Prostate gland (tissue), 2 donors: ENCODE results near the gene HSD11B1L. TPM values are rescaled to one million over a fixed set of nuclear protein-coding genes. Genes with fewer than 3 reads are reported as not detected.
"Not testable (repeated sequence)": the region's sequence is repeated elsewhere in the genome, so short reads cannot be mapped to it uniquely, and the experiment has no call there.

Experiments
- DNase-seq: peaks from one replicate; pipeline ENCODE4 v3.0.0-alpha.2; 2019; ENCODE audit warnings: low spot score
- H3K27ac ChIP-seq, 2 donors: fragments of 200-600 bp; sonication (generic); 2 replicates each; pipeline ENCODE4 v1.5.1; 2017 to 2019
- H3K27me3 ChIP-seq: fragments of 200-600 bp; sonication (generic); replicated peaks from 2 replicates; pipeline ENCODE4 v1.5.1; 2019; ENCODE audit not compliant: insufficient read depth
- H3K36me3 ChIP-seq, 2 donors: fragments of 200-600 bp; sonication (generic); 1 replicate in 1 of 2; 2 replicates in 1 of 2; pipeline versions ENCODE4 v1.5.1 to v1.8.1; 2017 to 2019
- H3K4me1 ChIP-seq: fragments of 200-600 bp; sonication (generic); replicated peaks from 2 replicates; pipeline ENCODE4 v1.5.1; 2019
- H3K4me3 ChIP-seq, 2 donors: fragments of 200-600 bp; sonication (generic); 2 replicates each; pipeline ENCODE4 v1.5.1; 2017 to 2019
- H3K9me3 ChIP-seq: fragments of 200-600 bp; sonication (generic); 2 replicates; pipeline ENCODE4 v1.5.1; 2017
- CTCF ChIP-seq, 4 experiments: fragments of 200-600 bp in 2 of 4; fragments of 450-650 bp in 2 of 4; sonication (generic) in 2 of 4; IDR thresholded peaks; 1 replicate in 3 of 4; 2 replicates in 1 of 4; pipeline ENCODE4 v1.5.1; 2016 to 2019; ENCODE audit warnings: antibody characterized with exemption in 4 of 4, mild to moderate bottlenecking in 2 of 4, moderate library complexity in 2 of 4
- POLR2A ChIP-seq: fragments of 450-650 bp; IDR thresholded peaks from one replicate; pipeline ENCODE4 v1.6.1; 2016; ENCODE audit warnings: antibody characterized with exemption, mild to moderate bottlenecking
- POLR2AphosphoS5 ChIP-seq: sonication (generic); formaldehyde crosslinking; IDR thresholded peaks from one replicate; pipeline ENCODE4 v1.6.1; 2017; ENCODE audit warnings: antibody characterized with exemption
- WGBS: methylation state at CpG from one replicate; pipeline ENCODE4 v1.1.5; 2018; 5-methylcytosine and 5-hydroxymethylcytosine counted together
- intact Hi-C: fragments of 100-400 bp; cut with DNase I; formaldehyde crosslinking; loops from one replicate; pipeline ENCODE4 v1.14.2; 2022
- total RNA-seq, 2 donors: library from RNA; depleted of rRNA; stranded (reverse); fragments of >200 nt; gene quantifications; one replicate each; pipeline ENCODE4 v1.1.0, GENCODE V29; 2016

Gene HSD11B1L
- total RNA-seq, 2 donors from 2014 or later, result 15.6 to 17.9 TPM

- intact Hi-C loops, result no loop called here
- H3K27ac ChIP-seq, result no peak overlapping the region
- peaks cover 7 to 34% of the 10 kb centered on the region in 2 donors for H3K36me3 ChIP-seq
- H3K4me1 ChIP-seq, result no peaks in the 10 kb centered on the region
- WGBS, result 87% methylated on average over 35 of the region's 38 CpGs
- no peaks in the 10 kb centered on the region for H3K27me3 ChIP-seq
- DNase-seq, result no peak
- TF ChIP-seq POLR2AphosphoS5, result no peak
- TF ChIP-seq POLR2A, result no peak
- TF ChIP-seq CTCF (IDR thresholded peaks at IDR 0.05), result no peak
- H3K4me3 ChIP-seq, result no peak overlapping the region
- H3K9me3 ChIP-seq, result no peaks in the 10 kb centered on the region
Measured at GRCh38 chr19:5698635-5699422, 18.0 kb downstream of the HSD11B1L start.

DNA sequence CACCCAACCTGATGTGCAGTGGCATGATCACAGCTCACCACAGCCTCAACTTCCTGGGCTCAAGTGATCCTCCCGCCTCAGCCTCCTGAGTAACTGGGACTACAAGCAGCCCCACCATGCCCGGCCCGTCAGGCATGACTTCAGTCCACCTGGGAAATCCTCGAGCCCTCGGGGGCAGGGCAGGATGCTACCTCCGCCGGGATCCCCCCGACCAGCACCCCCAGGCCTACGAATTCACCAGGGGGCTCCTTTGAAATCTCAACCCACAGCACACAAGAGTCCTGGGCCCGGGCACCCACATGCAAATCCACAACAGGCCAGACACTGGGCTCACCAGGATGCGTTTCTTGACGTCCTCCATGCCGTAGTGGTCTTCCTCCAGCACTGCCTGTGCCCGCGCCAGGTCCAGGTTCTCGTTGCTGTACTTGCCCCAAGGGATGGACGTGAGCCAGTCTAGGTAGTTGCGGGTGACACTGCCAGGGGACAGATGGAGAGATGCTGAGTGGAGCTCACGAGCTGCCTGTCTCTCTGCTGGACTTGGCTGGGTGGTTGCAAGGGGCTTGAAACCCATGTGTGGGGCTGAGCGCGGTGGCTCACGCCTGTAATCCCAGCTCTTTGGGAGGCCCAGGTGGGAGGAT is 19.7 kb downstream of the HSD11B1L start:
- no peaks in the 10 kb centered on the region for H3K9me3 ChIP-seq
- no peaks in the 10 kb centered on the region for H3K27me3 ChIP-seq
- TF ChIP-seq POLR2AphosphoS5 (no peak), CTCF (IDR thresholded peaks at IDR 0.05) (no peak), POLR2A (no peak)
- peaks cover 15 to 21% of the 10 kb centered on the region in 2 donors for H3K36me3 ChIP-seq
- DNase-seq, result no peak
- intact Hi-C loops, result no loop called here
- H3K27ac ChIP-seq, result no peak overlapping the region
- H3K4me3 ChIP-seq, result no peak overlapping the region
- WGBS, result 96% methylated on average over 21 of the region's 22 CpGs
- H3K4me1 ChIP-seq, result no peaks in the 10 kb centered on the region

DNA sequence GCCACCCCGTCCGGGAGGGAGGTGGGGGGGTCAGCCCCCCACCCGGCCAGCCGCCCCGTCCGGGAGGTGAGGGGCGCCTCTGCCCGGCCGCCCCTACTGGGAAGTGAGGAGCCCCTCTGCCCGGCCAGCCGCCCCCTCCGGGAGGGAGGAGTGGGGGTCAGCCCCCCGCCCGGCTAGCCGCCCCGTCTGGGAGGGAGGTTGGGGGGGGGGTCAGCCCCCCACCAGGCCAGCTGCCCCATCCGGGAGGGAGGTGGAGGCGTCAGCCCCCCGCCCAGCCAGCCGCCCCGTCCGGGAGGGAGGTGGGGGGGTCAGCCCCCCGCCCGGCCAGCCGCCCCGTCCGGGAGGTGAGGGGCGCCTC is 21.2 kb downstream of the HSD11B1L start:
- H3K27me3 ChIP-seq, H3K4me3 ChIP-seq, H3K27ac ChIP-seq, DNase-seq, H3K4me1 ChIP-seq, intact Hi-C loops, H3K9me3 ChIP-seq: not testable (repeated sequence)
- 73% methylated on average over 2 of the region's 28 CpGs for WGBS
- H3K36me3 ChIP-seq, result peaks cover 7 to 30% of the 10 kb centered on the region in 2 donors

GRCh38 chr19:5703819-5704818 is 23.3 kb downstream of the HSD11B1L start:
- H3K36me3 ChIP-seq, result peaks cover 7 to 21% of the 10 kb centered on the region in 2 donors
- no peaks in the 10 kb centered on the region for H3K4me1 ChIP-seq
- no peak for TF ChIP-seq POLR2AphosphoS5
- TF ChIP-seq POLR2A, result no peak
- H3K9me3 ChIP-seq, result no peaks in the 10 kb centered on the region
- no peak overlapping the region for H3K27ac ChIP-seq
- no peak overlapping the region for H3K4me3 ChIP-seq
- WGBS, result 94% methylated on average over 40 of the region's 40 CpGs
- no peak for DNase-seq
- no peaks in the 10 kb centered on the region for H3K27me3 ChIP-seq
- intact Hi-C loops, result no loop called here

- H3K9me3 ChIP-seq, result no peaks in the 10 kb centered on the region
- intact Hi-C loops, result no loop called here
- TF ChIP-seq CTCF (IDR thresholded peaks at IDR 0.05), result no peak
- TF ChIP-seq POLR2AphosphoS5, result no peak
- TF ChIP-seq POLR2A, result no peak
- no peak for DNase-seq
- 86% methylated on average over 16 of the region's 16 CpGs for WGBS
- no peaks in the 10 kb centered on the region for H3K27me3 ChIP-seq
- H3K36me3 ChIP-seq, result peaks cover 7 to 19% of the 10 kb centered on the region in 2 donors
- no peaks in the 10 kb centered on the region for H3K4me1 ChIP-seq
- no peak overlapping the region for H3K27ac ChIP-seq
- no peak overlapping the region for H3K4me3 ChIP-seq
Measured at GRCh38 chr19:5705552-5705951, 24.7 kb downstream of the HSD11B1L start.
